GM12865 (cell line): Measurements from ENCODE around the gene CEP104.

Experiments used
- DNase-seq: peaks from one replicate; pipeline ENCODE4 v3.0.0; 2010; ENCODE audit warnings: low read depth
- H3K4me3 ChIP-seq: 2 replicates; pipeline ENCODE4 v1.5.1; 2011; ENCODE audit warnings: mild to moderate bottlenecking, low read depth, low read length, control low read depth
- TF ChIP-seq, protein P1 (sequence below): IDR thresholded peaks from 2 replicates; pipeline ENCODE4 v1.5.1; 2011; ENCODE audit warnings: low read length, control low read depth, low read depth, inconsistent platforms; ENCODE audit not compliant: insufficient read depth; ENCODE audit errors: missing control alignments

Gene CEP104

DNA sequence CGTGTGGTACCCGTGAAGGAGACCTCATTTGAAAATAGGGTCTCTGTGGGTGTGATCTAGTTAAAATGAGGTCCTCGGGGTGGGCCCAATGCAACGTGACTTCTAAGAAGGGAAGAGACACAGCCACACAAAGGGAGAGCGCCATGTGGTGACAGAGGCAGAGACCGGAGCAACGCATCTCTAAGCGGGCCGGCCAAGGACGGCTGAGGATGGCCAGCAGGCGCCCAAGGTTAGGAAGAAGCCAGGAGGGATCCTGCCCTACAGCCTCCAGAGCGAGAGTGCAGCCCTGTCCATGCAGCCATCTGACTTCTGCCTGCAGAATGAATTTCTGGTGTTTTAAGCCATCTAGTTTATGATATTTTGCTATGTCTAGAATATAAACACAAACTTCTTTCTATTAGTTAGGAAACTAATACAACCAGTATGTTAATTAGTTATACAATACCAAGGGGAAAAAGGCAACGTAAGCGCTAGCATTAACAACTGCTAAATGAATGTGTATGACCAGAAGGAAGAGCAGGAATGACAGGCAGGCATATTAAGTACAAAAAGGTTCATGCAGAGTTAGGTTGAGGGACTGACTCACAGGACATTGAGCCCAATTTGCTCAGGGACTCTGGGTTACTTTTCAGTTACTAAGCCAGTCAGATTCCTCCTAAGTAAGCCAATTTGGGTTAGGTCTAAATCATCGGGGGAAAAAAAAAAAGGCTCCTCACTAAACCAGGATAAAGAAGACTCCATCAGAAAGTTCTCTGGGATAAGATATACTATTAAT lies 4.1 kb downstream of the CEP104 start:
- DNase-seq, result no peak
- TF ChIP-seq, protein P1, sequence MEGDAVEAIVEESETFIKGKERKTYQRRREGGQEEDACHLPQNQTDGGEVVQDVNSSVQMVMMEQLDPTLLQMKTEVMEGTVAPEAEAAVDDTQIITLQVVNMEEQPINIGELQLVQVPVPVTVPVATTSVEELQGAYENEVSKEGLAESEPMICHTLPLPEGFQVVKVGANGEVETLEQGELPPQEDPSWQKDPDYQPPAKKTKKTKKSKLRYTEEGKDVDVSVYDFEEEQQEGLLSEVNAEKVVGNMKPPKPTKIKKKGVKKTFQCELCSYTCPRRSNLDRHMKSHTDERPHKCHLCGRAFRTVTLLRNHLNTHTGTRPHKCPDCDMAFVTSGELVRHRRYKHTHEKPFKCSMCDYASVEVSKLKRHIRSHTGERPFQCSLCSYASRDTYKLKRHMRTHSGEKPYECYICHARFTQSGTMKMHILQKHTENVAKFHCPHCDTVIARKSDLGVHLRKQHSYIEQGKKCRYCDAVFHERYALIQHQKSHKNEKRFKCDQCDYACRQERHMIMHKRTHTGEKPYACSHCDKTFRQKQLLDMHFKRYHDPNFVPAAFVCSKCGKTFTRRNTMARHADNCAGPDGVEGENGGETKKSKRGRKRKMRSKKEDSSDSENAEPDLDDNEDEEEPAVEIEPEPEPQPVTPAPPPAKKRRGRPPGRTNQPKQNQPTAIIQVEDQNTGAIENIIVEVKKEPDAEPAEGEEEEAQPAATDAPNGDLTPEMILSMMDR, result no peak
- H3K4me3 ChIP-seq, result no peak overlapping the region

DNA sequence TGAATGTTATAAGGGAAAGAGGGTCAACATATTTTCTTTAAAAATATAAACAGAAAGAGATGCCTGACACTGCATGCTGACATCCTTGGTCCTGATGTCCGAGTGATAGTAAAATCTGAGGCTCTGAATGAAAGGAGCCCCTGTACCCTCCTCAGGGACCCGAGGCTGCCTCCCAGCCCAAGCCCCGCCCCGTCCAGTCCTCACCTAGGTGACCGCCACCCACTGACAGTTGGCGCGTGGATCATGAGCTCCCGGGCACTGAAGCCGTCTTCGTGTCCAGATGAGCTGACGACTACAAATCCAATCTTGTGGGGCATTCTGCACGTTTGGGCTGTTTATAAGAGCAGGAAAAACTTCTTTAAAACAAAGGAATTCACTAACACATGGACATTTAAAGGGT lies 4.9 kb downstream of the CEP104 start:
- no peak for DNase-seq
- TF ChIP-seq, protein P1, result no peak
- H3K4me3 ChIP-seq, result no peak overlapping the region

DNA sequence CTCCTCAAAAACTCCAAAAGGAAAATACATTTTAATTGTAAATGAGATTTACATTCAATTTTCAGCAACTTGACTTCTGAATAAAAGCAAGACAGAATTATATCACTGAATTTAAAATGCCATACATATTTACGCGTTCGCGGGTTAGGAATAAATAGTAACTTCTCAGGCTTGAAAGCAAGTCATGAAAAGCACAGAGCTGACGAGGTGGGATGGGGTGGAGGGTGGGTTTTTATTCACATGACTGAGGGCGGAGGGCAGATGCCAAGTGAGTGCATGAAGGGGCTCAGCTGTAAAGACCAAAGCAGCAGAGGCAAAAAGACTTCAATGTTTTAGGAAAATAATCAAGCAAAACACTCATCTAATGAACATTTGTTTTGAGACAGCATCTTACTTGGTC lies 5.7 kb downstream of the CEP104 start:
- no peak overlapping the region for H3K4me3 ChIP-seq
- TF ChIP-seq, protein P1, result no peak
- no peak for DNase-seq

DNA sequence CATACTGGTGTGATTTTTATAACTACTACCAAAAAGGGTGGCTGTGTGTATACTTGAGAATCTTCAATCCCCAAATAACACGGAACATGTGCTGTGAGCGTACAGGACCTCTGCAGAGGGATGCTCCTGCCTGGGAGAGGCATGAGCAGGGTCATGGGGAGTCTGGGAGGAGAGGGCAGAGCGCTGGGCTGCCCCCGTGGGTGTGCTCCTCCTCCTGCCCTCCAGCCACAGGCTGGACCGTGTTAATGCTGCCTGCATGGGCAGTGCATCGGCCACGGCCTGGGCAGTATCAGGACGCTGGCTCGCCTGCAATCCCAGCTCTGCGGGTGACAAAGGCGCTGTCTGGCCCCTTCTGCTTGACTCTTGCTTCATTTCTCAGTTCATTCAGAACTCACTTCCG lies 6.2 kb downstream of the CEP104 start:
- H3K4me3 ChIP-seq, result no peak overlapping the region
- TF ChIP-seq, protein P1, result no peak
- no peak for DNase-seq

DNA sequence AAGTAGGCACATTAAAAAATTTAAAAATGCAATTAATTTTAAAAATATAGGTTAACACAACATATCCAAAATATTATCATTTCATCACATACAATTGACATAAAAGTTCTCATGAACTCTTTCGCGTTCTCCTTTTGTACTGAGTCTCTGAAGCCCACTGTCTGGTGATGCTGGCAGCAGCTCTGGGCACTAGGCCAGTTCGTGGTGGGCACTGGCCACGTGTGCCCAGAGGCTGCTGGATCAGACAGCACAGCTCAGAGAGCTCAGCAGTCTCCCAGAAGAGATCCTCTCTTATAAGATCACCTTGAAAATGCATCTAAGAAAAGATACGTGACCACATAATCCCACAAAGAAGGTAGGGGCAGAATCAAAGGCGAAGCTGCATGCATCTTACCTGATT lies 9.9 kb downstream of the CEP104 start:
- DNase-seq, result no peak
- TF ChIP-seq, protein P1, result no peak
- H3K4me3 ChIP-seq, result no peak overlapping the region

DNA sequence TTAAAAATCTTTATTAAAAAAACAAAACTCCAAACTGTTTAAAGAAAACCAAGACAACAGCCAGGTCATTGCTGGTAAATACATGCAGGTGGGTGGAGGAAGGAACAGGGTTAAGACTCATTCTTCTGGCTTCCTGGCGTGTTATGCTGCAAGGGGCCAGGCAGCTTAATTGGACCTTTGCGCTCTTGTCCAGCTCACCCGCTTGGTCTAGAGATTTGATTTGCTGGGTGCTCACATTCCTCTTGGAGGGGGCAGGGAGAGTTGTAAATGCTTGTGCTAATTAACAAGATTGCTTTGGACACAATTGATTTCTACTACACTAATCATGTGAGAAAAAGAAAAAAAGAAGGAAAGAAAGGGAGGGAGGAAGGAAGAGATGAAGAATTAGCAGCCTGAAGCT lies 10.5 kb downstream of the CEP104 start:
- H3K4me3 ChIP-seq, result no peak overlapping the region
- no peak for DNase-seq
- TF ChIP-seq, protein P1, result no peak

DNA sequence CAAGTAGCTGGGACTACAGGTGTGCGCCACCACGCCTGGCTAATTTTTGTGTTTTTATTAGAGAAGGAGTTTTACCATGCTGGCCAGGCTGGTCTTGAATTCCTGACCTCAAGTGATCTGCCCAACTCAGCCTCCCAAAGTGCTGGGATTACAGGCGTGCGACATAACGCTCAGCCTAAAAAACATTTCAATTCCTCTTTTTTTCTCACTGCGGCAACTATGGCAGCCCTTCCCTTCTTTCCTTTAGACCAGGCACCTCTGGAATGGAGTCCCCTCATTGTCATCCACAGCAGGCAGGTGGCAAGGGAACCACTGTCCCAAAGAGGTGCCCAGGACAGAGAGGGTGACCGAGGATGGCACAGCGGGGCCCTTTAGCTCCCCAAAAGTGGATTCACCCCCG lies 14.1 kb downstream of the CEP104 start:
- DNase-seq, result no peak
- no peak overlapping the region for H3K4me3 ChIP-seq
- TF ChIP-seq, protein P1, result no peak
